GM12891 (cell line): ENCODE results near the gene SMAD2.

ENCODE experiments used
- POLR2A ChIP-seq: IDR thresholded peaks from 2 replicates; pipeline ENCODE4 v1.6.1; 2011; ENCODE audit warnings: low read depth, low read length, control low read depth
- POLR2AphosphoS5 ChIP-seq: IDR thresholded peaks from 2 replicates; pipeline ENCODE4 v1.6.1; 2011; ENCODE audit warnings: low read depth, low read length, control low read depth
- SPI1 ChIP-seq: IDR thresholded peaks from 2 replicates; pipeline ENCODE4 v1.6.1; 2011; ENCODE audit warnings: low read depth, low read length, control low read depth
- TAF1 ChIP-seq: IDR thresholded peaks from 2 replicates; pipeline ENCODE4 v1.6.1; 2011; ENCODE audit warnings: low read depth, low read length, control low read depth

DNA sequence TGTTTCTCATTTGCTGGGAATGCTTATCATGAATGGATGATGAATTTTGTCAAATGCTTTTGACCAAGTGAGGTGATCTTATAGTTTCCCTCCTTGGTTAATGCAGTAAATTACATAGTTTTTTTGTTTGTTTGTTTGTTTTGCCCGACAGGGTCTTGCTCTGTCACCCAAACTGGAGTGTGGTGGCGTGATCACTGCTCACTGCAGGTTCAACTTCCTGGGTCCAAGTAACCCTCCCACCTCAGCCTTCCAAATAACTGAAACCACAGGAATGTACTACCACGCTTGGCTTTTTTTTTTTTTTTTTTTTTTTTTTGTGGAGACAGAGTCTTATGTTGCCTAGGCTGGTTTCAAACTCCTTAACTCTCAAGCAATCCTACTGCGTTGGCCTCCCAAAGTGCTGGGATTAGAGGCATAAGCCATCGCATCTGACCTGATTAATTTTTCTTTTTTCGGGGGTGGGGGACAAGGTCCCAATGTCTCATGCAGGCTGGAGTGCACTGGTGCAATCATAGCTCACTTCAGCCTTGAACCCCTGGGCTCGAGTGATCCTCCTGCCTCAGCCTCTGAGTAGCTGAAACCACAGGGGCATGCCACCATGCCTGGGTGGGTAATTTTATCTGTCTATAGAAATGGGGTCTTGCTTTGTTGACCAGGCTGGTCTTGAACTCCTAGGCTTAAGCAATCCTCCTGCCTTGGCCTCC is 48.6 kb downstream of the SMAD2 start:
- TF ChIP-seq POLR2A (no peak), POLR2AphosphoS5 (no peak), TAF1 (no peak), SPI1 (no peak)
